ENCODE data around the gene ARHGEF4.

The ARHGEF4 gene

DNA sequence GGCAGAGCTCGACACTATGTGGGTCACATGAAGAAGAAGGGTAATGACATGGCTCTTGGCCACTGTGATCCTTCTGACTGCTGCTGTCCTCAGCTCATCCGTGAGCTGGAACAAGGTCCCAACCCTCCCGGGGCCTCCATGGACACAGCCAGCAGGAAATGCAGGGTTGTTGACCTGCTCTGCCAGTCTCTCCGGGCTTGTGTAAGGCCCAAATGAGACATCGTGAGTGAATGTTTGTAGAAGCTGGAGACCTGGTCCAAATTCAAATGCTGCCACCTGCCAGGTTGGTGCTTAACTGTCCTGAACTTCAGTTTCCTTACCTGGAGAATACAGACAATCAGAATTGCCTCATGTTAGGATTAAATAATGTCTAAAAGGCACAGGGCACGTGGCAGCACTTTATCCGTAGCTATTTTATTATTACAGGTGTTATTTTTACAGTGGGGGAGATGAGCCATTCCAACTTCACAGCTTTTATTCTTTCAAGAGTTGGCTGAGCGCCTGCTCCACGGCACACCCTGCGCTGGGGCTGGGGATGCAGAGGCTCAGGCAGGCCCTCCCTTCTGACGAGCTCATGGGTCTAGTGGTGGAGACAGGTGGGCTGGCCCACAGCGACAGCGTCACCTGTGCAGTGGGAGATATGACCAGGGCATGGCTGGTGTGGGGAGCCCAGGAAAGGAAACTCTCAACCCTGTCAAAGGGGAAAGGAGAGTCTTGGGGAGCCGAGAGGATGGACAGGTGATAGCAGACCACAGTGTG, 15.1 kb downstream of the ARHGEF4 start:
- no peak for DNase-seq

DNA sequence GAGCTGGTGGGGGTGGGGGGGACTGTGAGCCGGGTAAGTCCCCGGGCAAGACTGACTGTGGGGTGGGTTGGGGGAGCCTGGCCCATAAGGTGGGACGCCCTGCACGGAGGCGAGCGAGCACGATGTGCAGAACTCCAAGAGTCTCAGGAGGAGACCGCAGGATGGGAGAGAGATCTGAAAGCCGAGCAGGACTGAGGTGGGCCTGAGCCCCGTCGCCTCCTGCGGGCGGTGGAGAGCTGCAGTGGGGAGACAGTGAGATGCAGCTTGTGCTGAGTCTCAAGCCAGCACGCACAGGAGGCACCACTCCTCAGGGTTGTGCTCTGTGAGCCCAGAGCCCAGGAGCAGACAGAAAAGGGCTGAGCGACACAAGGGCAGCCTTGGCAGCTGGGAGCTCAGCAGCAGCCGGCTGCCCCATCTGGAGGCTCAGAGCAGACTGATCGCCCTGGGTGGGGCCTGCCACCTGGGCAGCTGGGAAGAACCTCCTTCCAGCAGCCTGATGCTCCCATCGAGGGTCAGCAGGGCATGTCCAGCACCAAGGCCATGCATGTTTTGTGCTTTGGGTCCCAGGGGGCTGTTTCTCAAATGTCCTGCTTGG, 15.9 kb downstream of the ARHGEF4 start:
- no peak for DNase-seq

DNA sequence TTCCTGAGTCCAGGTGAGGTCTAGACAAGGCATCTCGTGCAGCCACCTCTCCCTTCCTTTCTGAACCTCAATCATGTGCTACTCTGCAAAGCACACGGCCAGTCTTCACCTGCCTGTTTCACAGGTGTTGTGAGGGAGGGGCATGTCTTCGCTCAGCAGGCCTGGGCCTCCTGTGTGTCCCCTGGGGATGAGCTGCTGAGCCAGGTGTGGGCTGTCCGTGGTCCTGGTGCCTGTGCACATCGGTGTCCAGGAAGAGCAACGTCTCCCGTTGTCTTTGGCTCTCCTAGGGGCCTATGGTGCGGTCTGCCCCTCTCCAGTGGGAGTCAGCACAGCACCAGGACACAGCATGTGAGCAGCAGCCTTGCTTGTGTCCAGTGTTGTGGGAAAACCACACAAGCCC, 16.7 kb downstream of the ARHGEF4 start:
- DNase-seq = no peak

DNA sequence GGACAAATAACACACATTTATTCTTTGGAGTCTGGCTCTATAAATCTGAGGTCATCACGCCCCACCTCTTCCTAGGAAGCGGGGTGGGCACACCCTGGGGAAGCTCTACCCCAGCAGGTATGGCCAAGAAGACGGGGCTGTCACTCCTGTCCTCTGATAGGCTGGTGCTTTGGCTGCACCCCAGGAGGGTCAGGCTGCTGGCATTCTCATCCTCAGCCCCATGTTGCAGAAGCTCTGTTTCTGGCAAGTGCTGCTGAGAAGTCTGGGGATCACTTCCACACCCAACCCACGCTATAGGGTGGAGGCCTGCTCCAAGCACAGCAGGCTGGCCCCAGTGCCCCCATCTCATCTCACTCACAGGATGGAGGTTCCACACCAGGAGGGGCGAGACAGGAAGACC, 17.6 kb downstream of the ARHGEF4 start:
- DNase-seq = no peak

DNA sequence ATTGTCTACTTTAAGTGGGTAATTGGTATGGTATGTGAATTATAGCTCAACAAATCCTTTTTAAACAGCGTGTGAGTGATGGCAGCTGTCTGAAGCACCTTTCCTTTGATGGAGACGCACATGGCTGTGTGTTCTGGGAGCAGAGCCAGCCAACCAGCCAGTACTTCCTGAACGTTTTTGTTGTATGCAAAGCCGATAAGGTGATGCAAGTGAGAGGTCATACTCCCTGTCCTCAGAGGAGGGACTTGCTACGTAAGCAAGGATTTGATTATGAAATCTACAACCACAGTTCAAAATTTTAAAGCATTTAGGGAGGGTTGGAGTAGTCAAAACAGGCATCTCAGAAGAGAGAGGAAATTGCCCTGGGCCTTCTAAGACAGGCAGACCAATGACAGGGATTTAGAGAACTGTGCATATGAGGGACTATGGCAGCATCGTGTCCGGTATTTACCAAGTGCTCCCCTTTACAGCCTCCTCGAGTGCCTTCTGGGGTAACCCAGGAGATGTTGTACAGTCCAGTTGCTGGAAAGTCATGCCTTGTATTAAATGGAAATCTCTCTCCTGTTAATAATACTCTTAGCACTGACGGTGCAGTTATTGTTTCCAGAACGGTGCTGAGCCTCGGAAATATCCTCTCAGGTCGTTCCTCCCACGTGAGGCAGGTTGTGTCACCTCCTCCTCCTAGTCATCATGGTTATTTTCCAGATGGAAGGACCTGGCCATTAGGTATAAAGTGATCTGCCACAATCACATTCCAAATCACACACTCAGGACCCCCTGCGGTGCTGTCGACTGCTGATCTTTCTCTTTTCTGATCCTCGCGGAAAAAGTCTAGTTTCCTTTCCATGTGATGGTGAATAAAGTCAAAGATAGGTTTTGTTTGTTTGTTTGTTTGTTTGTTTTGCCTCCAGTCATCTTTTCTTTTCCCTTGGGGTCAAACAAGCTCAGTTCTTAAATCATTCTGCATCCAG, 28.4 kb downstream of the ARHGEF4 start:
- DNase-seq = no peak

DNA sequence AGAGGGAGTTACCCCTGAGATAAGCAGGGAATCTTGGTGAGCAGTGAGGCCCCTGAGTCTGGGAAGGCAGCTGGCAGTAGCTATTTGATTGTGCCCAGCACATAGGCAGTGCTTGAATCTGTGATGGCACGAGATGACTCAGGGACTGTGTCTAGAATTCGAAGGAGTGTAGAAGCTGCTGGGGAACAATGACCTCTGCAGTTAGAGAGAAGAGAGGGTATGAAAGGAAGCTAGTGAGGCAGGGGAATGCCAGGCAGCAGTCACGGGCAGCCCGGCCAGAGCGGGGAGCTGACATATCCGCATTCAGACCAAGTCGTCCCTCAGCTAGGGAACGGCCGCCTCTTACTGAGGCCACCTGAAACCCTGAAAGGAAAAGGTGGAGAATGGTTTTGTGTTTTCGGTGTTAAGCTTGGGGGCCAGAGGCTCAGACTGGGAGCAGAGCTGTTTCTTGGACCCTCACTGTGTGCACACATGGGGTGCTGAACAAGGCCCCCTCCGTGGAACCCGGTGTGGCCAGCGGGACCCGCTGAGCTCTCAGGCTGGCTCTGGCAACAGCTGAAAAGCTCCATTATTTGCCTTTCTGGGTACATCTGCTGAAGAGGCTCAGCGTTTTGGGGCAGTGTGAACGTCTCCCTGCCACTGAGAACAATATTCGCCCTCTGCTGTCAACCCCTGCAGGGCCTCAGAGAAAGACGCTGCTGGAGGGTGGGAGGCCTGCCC, 32.9 kb downstream of the ARHGEF4 start:
- no peak for DNase-seq

DNA sequence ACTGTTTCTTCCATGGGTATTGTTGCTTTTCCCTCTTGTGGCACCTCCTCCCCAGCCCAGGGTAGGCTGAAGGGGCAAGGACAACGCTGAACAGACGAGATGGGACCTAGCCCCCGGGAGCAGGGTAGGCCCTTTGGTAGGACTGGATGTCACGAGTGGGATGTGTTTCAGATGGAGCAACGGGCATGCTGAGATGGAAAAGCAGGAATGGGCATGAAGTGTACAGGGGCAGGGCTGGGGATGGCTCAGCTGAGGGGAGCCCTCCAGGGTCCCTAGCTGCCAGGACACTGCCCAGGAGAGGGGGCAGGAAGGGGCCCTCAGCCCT, 33.4 kb downstream of the ARHGEF4 start:
- DNase-seq = no peak

DNA sequence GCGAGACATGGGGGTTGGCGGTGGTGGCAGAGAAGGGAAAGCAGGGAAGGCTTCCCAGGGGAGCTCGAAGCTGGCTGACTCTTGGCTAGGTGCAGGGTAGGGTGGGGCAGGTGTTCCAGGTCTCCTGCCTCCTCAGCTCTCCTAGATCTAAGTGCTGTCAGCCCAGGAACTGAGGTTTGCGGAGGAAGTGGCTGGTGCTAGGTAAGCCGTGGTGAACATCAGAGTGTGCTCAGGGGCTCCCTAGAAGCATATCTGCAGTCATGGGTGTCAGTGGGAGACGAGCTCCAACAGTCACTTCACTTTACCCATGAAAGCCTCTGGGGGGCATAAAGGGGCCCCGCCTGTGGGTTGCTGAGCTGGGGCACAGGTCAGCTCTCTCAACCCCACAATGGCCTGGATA, 34.1 kb downstream of the ARHGEF4 start:
- no peak for DNase-seq

DNA sequence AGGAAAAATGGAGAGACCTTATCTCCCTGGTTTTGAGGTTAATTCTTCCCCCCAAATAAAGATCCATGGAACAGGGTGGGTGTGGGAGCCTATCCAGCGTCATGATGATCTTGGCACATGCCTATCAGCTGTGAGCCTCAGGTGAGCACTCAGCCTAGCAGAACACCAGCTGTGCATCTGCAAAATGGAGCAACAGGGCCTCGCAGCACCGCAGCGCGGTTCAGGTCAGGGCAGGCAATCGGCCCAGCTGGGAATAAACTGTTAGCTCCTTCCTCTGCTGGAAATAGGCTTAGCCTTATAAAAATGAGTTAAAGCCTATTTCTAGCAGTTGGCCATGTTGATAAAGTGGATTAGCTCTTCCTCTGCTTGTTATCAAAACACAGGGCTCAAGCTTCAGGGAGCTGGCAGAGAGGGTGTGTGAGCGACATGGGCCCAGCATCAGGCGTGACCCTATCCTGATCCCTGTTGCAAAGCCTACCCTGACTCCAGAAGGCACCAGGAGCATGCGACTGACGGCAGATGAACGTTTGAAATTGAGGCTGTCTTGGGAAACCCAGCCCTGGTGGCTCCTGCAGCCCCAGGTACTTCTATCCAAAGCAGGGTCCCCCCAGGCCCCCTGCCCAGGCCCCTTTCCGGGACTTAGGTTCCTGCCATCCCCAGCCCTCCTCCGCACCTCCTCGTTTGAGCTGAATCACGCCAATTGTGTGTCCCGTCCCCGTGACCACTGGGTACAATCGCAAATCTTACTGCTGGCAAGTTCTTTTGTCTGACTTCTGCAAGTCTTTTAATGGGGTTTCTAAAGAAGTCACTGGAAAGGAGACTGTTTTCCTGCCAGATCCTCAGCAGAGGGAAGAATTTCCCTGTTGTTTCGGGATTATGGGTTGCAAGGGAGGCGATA, 35.4 kb downstream of the ARHGEF4 start:
- no peak for DNase-seq

DNA sequence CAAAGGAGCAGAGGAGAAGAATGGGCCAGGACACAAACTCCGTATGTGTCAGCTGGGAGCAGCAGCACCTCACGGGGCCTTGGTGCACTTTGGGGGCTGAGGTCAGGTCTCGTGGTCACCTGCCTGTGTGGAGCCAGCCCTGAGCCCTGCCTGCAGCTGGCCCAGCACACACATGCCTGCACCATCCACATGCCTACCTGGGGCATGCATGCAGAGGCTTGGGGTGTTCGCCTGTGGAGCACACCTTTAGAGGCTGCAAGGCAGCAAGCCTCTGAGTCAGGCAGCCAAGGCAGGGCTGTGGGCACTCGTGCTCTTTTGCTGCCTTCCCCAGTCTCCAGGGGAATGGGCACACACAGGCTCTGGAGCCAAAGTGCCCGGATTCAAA, 36.0 kb downstream of the ARHGEF4 start:
- no peak for DNase-seq

DNA sequence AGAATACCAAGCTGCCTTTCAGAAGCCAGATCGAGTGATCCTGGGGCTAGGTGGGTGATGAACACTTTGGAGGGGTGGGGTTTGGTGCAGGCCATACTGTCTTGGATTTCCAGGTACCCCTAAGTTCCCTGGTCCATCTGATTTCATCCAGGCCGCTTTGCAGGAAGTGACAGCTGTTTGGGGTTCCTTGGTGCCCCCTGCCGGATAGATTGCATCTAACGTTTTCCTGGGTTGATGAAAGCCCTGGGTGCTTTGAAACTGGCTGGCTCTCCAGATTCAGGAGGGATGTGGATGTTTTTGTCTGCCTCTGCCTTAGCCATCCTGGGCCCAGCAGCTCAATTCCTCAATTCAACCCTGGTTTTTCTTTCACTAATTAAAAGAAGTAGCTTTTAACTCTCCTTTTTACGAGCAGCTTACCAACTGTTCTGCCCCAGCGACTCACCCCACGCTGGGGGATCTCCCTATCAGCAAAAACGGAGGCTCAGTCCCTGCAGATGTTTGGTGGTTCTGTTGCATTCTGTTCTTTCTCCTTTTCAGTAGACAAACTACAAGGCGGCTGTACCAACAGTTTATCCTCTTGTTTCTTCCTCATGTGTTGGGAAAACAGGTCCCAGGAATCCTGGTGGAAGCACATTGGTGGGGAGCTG, 37.1 kb downstream of the ARHGEF4 start:
- peak; percentile 65 for DNase-seq

DNA sequence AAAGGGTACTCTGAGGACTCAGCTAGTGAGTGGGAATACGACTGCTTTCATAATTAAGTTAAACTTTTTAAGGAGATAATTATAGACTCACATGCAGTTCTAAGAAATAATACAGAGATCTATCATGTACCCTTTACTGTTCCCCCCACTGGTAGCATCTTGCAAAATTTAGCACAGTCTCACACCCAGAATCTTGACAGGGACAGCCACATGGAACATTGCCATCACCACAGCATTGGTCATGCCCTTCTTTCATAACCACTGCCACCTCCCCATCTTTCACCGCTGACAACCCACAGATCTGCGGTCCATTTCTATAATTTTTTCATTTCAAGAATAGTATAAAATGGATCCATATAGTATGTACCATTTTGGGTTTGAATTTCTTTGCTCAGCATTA, 37.8 kb downstream of the ARHGEF4 start:
- DNase-seq = no peak

DNA sequence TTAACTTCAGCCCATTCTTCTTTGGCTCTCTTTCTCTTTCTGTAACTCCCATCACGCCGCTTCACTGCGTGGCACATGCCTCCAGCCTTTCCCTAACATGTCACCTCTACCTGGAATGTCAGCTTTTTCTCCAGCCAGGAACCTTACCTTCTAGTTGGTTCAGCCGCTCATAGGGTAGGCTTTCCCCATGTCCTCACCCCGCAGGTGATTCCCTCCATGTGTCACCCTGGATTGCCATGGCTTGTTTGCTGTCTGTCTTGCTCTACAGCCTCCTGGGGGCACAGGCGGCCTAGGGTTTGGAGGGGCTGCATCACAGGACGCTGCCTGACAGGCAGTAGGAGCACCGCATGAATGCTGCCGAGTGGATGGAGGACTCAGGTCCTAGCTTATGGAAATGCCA, 39.2 kb downstream of the ARHGEF4 start:
- no peak for DNase-seq

DNA sequence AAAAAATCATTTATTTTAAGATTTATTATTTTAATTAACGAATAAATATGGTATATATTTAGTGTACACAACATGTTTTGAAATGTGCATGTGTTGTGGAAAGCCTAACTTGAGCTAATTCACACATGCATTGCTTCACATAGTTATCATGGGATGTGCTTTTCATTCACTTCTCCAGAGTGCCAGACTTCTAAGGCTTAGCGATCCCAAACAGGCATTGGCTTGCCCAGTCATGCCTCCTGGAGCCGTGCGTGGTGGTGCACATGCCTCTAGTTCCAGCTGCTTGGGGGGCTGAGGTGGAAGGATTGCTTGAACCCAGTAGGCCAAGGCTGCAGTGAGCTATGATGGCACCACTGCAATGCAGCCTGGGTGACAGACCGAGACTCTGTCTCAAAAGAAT, 40.5 kb downstream of the ARHGEF4 start:
- no peak for DNase-seq

DNA sequence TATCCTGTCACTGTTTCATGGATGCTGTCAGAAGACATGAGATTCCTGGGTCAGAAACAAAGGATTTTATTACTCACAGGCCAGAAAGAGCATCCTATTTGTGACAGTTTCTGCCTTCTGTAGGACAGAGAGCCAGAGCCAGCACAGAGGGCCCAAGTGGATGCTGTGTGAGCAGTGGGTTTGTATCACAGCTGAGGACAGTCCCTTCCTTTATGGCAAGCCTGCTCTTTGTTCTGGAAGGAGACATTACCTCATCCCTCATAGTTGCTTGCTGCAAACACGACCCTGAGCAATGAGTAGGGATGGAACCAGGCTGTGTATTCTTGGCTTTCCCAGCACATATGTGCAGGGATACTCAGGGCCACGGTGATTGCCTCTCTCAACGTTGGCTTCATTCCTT, 41.6 kb downstream of the ARHGEF4 start:
- DNase-seq = no peak

DNA sequence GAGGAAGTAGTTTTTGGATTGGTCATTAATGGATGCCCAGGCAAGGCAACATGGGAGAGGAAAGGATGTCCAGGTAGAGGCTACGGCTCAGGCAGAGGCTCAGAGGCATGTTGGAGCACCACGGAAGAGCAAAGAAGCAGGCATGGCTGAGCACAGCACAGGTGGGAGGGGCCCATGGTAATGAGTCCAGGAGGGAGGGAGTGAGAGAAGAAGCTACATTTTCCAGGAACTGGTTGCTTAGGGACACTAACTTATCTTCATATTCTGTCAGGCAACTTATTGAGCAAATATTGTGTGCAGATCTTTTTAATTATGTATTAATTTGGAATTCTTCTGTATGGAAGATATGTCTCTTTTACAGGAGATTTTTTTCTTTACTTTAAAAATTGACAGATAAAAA, 42.2 kb downstream of the ARHGEF4 start:
- no peak for DNase-seq

DNA sequence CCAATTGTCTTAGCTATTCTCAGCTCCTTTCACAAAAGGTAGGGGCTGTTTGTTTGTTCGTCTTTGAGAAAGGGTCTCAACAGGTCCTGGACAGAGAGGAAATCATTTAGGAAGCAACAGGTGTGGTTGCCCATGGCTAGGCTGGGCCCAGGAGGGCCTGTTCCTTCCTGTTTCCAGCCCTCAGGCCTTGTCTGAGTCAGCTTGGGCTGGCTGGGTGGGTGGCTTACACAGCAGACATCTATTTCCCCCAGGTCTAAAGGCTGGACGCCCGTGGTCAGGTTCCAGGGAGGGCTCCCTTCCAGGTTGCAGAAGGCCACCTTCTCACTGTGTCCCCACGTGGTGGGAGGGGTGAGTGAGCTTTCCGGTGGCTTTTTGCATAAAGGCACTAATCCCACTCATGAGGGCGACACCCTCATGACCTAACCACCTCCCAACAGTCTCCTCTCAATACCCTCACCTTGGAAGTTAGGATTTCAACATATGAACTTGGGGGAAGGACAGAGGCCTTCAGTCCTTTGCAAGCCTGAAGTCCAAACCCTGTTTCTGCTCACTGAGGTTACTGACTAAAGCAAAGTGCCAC, 45.5 kb downstream of the ARHGEF4 start:
- DNase-seq = no peak

DNA sequence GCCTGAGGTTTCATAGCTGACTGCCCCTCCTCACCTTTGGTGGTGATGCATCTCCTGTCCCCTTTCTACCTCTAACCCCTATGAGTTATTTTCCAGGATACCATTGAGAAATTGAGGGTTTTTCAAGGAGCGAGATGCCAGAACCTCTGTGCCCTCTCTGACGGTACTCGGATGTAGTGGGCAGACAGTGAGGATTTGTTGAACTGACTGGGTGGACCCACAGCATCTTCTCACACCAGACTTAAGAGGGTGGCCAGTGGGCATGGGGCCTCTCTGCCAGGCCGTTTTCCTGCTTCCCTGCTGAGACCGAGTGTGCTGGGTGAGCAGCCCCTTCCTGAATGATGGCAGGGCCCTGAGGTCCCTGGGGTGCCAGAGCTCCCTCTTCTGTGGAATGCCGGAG, 46.3 kb downstream of the ARHGEF4 start:
- no peak for DNase-seq

DNA sequence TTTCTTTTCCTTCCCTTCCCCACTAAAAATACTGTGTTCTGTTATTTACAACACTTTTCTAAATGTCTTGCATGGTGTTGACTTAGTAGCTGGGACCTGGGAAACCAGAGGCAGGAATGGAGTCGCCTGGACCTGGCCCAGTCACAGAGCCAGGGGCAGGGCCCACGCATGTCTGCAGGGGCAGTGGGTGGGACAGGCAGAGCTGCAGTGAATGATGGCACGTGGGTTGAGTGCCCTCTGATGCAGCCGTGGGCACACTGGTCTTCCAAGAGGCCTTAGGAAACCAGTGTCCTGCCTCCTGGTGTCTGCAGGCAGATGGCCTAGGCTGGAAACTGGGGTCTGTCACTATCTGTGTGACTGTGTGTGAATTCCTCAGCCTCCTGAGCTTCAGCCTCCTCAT, 46.8 kb downstream of the ARHGEF4 start:
- no peak for DNase-seq

DNA sequence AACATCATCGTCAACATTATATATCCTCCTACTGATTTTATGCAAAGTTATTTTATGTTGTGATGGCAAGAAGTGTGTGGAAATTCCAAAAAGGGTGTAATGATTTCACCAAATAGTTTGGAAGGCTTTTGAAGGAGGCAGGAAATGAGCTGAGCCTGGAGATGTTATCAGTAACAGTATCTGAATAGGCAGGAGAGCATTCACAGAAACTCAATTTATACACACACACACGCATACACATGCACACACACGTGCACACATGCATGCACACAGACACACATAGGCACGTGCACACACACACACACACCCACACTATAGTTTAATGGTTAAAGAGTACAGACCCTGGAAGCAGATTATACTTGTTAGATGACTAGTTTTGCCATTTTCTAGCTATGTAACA, 47.3 kb downstream of the ARHGEF4 start:
- DNase-seq = no peak

DNA sequence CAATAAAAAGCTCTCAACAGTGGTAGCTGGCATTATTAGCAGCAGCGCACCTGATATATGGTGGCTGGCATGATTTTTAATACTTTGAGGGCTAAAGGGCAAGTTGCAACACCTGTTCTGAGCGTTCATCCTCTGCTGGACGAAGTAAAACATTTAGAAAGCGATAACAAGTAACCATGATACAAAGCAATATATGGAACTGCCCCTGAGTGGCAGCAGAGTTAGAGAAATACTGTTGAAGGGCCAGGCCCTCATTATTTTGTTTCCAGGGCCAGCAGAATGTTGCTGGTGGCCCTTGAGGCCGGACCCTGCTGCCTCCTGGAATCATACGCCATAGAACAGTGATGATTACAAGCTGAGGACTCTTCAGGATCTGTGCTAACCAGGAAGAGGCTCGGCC, 47.8 kb downstream of the ARHGEF4 start:
- no peak for DNase-seq
